Stimulated activated CD8-positive, alpha-beta memory T cell treated with anti-CD3 and anti-CD28 coated beads, Interleukin-12 subunit alpha, Interleukin-12 subunit beta, amount 100 ng/mL, for 1 hour (primary cell): ENCODE results near the gene CATSPERD.
"Not testable (repeated sequence)": the region's sequence is repeated elsewhere in the genome, so short reads cannot be mapped to it uniquely, and the experiment has no call there.

ENCODE experiments used
- DNase-seq: peaks from one replicate; pipeline ENCODE4 v3.0.0-alpha.2; 2020; ENCODE audit warnings: low read depth

The CATSPERD gene

GRCh38 chr19:5727453-5728050 lies 7.1 kb downstream of the CATSPERD start:
- DNase-seq: no peak

DNA sequence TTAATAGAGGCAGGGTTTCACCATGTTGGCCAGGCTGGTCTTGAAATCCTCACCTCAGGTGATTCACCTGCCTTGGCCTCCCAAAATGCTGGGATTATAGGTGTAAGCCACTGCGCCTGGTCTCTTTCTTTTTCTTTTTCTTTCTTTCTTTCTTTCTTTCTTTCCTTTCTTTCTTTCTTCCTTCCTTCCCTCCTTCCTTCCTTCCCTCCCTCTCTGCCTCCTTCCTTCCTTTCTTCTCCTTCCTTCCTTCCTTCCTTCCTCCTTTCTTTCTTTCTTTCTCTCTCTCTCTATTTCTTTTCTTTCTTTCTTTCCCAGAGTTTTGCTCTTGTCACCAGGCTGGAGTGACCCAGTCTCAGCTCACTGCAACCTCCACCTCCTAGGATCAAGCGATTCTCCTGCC lies 12.7 kb downstream of the CATSPERD start:
- not testable (repeated sequence) for DNase-seq

- no peak for DNase-seq
These were observed 18.0 kb downstream of the CATSPERD start for GRCh38 chr19:5738423-5738822.

DNA sequence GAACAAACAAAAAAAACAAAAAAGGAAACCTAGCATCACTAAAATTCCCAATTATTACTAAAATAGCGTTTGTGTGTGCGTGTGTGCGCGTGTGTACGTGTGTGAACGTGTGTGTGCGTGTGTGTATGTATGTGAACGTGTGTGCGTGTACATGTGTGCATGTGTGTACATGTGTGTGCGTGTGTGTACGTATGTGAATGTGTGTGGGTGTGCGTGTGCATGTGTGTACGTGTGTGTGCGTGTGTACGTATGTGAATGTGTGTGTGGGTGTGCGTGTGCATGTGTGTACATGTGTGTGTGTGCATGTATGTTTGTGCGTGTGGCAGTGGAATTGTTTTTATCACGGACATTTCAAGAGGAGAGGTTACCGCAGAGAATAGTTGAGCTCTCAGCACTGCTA lies 21.6 kb downstream of the CATSPERD start:
- no peak for DNase-seq

DNA sequence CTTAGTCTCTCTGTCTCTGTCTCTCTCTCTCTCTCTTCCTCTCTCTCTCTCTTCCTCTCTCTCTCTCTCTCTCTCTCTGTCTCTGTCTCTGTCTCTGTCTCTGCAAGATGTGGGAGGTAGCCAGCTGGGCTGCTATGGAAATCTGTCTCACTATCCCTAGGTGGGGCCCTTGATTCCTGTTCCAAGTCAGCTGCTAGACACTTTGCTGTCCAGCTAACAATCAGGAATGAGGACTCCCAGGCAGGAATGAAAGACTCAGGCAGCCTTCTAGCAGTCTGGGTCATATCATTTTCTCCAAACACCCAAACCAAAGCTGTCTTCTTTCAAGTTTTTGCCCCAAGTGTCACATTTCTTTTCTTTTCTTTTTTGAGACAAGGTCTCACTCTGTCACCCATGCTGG lies 23.2 kb downstream of the CATSPERD start:
- DNase-seq: no peak

GRCh38 chr19:5744999-5745398 lies 24.6 kb downstream of the CATSPERD start:
- not testable (repeated sequence) for DNase-seq

DNA sequence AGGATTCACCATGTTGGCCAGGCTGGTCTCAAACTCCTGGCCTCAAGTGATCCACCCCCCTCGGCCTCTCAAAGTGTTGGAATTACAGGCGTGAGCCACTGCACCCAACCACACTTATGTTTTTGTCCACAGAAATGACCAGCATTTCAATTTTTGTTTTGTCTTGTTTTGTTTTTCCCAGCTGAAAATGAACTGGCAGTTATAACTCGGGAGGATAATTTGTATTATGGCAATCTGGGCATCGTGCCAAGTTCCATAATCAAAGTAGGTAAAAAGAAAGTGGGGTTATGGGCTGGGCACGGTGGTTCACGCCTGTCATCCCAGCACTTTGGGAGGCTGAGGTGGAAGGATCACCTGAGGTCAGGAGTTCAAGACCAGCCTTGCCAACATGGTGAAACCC lies 28.5 kb downstream of the CATSPERD start:
- not testable (repeated sequence) for DNase-seq

GRCh38 chr19:5749505-5749904 lies 29.1 kb downstream of the CATSPERD start:
- DNase-seq: no peak

DNA sequence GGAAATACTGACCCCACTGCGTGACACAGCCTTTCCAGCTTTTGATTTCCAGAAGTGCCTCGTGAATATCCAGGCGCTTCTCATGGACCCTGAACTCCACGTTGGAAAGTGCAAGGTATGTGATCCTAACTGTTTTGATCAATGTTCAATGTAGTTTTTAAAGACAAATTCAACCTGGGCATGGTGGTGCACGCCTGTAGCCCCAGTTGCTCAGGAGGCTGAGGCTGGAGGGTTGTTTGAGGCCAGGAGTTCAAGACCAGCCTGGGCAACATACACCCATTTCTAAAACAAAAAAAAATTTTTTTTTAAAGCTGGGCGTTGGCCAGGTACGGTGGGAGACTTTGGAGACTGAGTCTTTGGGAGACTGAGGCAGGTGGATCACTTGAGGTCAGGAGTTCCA lies 31.3 kb downstream of the CATSPERD start:
- no peak for DNase-seq

DNA sequence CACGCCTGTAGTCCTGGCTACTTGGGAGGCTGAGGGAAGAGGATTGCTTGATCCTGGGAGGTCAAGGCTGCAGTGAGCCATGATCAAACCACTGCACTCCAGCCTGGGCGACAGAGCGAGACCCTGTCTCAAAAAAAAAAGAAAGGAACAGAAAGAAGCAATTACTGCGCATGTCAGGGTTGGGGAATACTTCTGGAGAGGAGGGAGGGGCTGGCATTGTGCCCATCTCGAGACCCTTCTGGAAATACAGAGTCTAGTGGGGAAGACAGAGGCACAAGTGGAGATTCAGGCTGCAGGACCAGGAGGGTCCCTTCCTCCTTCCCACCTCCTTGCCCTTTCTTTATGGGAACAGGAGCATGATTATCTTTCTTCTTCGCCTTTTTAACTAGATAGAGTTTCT lies 33.3 kb downstream of the CATSPERD start:
- DNase-seq: no peak

DNA sequence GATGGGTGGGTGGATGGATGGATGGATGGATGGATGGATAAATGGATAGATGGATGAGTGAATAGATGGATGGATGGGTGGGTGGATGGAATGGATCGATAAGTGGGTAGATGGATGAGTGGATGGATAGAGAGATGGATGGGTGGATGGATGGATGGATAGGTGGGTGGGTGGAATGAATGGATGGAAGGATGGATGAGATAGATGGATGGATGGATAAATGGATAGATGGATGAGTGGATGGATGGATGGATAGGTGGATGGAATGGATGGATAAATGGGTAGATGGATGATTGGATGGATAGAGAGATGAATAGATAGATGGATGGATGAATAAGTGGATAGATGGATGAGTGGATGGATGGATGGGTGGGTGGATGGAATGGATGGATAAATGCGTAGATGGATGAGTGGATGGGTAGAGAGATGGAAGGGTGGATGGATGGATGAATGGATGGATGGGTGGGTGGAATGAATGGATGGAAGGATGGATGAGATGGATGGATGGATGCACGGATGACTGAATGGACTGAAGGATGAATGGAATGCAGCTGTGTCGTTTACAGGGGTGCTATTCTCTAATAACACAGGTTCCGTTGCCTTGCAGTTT lies 42.3 kb downstream of the CATSPERD start:
- no peak for DNase-seq

GRCh38 chr19:5765220-5765619 lies 44.8 kb downstream of the CATSPERD start:
- no peak for DNase-seq

GRCh38 chr19:5767949-5768348 lies 47.5 kb downstream of the CATSPERD start:
- DNase-seq: no peak

- DNase-seq: no peak
These were observed 52.0 kb downstream of the CATSPERD start for GRCh38 chr19:5772416-5772815.

DNA sequence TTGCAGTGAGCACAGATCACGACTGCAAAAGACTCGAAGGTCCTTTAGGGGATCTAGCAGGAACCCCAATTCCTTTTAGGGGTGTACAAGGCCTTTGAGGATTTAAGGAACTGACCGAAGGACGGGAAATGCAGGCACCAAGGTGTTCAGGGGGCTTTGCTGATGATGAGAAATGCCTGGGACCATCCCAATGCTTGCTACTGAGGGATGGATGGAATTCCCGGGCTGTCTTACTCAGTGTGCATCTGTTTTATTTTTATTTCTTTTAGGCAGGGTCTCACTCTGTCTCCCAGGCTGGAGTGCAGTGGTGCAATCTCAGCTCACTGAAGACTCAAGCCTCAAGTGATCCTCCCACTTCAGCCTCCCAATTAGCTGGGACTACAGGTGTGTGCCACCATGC lies 52.8 kb downstream of the CATSPERD start:
- DNase-seq: no peak

DNA sequence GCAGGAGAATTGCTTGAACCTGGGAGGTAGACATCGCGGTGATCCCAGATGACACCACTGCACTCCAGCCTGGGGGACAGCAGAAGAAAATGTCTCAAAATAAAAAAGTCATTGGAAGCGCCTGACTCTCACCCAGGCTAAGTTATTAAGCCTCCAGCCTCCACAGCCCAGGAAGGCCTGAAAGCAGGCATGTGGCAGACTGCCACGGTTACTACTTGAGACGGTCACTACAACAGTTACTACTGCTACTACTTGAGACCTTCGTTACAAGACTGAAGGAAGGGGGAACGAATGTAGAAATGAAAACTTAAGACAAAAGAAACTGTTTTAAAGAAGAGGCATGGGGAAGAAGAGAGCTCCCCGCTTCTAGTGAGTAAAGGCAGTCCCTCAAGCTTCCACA lies 54.5 kb downstream of the CATSPERD start:
- no peak for DNase-seq

GRCh38 chr19:5775668-5776309 lies 55.4 kb downstream of the CATSPERD start:
- DNase-seq: no peak

GRCh38 chr19:5778402-5778801 lies 58.0 kb downstream of the CATSPERD start:
- DNase-seq: no peak

DNA sequence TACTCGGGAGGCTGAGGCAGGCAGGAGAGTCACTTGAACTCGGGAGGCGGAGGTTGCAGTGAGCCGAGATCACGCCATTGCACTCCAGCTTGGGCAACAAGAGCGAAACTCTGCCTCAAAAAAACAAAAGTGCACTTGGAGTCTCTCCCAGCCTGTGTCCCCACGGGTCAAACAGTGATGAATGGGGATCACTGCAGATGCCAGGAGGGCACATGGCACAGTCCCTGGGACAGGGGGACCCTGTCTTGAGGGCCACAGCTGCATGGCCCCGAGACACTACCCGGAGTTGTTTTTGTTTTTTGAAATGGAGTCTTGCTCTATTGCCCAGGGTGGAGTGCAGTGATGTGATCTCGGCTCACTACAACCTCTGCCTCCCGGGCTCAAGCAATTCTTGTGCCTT lies 60.5 kb downstream of the CATSPERD start:
- DNase-seq: not testable (repeated sequence)

GRCh38 chr19:5782322-5782721 lies 61.9 kb downstream of the CATSPERD start:
- DNase-seq: no peak

- DNase-seq: no peak
These were observed 62.8 kb downstream of the CATSPERD start for GRCh38 chr19:5782945-5783919.

- no peak for DNase-seq
These were observed 64.2 kb downstream of the CATSPERD start, which contains the start of gene PRR22 for GRCh38 chr19:5784581-5785147. TSS of gene PRR22 (minus strand) at chr19:5784746. CDS start at chr19:5784660, 86 bp downstream.
